Activated CD8-positive, alpha-beta memory T cell treated with anti-CD3 and anti-CD28 coated beads, Interleukin-2, amount 50 U/mL, for 24 hours (primary cell): Measurements from ENCODE around the gene PDXDC1.
A peak's percentile ranks its signal among the peaks of the same experiment; 100 is the strongest.
"Not testable (repeated sequence)": the region's sequence is repeated elsewhere in the genome, so short reads cannot be mapped to it uniquely, and the experiment has no call there.

Experiments
- DNase-seq: peaks from one replicate; pipeline ENCODE4 v3.0.0-alpha.2; 2020; ENCODE audit errors: extremely low read depth

PDXDC1 gene

DNA sequence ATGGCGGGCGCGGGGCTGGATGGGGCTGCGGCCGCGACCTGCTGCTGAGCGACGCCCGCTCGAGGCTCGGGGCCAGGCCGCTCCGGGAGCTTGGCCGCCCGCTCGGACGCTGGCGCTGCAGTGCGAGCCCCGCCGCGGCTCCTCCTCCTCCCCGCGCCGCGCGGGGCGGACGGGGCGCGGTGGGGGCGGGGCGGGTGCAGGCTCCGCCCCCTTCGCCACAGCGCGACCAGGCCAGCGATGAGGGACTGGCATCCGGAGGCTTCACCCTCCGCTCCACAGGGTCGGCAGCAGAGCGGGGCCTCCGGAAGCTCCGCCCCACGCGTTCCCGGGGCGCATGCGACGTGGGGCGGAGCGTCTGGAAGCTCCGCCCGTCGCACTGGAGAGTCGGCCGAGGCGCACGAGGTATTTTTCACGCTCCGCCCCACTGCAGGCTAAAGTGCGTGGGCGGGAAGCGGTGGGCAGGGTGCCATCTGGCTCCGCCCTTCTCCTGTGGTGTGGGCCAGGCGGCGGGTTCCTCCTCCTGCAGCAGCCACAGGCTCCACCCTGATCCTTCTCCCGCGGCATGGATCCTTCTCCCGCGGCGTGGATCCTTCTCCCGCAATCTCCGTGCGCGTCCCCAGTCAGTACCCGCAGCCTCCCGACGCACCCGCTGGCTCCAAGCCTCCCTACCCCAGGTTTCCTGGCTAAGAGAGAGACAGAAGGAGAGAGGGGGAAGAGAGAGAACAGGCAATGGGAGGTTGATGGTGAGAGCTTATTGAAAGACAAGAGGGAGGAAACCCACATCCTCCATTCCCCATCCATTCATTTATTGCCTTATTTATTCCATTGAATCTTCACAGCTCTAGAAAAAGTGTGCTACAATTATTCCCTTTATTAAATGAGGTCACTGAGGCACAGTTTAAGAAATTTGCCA, 180.1 kb downstream of the PDXDC1 start:
- DNase-seq: peak; percentile 58

DNA sequence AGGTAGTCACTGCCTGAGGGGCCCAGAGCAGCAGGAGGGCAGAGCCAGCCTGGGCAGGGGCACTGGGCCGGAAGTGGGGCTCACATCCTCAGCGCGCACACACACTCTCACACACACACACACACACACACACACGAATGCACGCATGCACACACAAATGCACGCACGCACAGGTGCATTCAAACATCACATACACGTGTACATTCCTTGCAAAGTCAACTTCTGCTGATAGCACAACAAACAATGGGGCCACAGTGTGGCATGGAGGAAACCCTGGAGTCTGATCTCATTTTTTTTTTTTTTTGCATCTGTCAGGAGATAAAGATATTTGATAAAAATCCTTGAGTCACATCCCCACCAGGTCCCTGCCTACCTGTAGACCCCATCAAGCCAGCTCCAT, 182.8 kb downstream of the PDXDC1 start:
- not testable (repeated sequence) for DNase-seq

DNA sequence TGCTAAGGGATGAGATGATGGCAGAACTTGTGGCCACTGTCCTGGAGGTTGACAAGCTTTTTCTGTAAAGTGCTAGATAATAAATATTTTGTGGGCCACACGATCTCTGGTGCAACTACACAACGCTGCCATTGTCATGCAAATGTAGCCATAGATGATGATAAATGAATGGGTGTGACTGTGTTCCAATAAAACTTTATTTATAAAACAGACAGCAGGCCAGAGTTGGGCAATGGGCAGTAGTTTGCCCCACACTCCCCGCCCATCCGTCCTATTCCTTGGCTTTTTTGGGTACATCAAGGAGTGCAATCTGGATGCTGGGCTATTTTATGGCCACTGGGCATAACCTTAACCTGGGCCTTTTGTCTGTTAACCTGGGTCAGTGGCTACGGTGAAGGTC, 184.8 kb downstream of the PDXDC1 start:
- not testable (repeated sequence) for DNase-seq

DNA sequence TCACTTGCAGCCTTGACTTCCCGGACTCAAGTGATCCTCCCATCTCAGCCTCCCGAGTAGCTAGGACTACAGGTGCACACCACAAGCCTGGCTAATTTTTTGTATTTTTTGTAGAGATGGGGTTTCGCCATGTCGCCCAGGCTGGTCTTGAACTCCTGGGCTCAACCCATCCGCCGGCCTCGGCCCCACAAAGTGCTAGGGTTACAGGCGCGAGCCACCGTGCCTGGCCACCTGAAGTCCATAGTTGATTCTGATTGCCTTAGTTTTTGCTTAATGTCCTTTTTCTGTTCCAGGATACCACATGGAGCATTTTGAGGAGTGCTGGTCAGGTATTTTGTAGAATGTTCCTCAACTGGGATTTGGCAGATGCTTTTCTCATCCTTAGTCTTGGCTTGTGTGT, 185.7 kb downstream of the PDXDC1 start:
- DNase-seq: not testable (repeated sequence)

GRCh38 chr16:15163055-15163454, 188.2 kb downstream of the PDXDC1 start:
- DNase-seq: not testable (repeated sequence)

DNA sequence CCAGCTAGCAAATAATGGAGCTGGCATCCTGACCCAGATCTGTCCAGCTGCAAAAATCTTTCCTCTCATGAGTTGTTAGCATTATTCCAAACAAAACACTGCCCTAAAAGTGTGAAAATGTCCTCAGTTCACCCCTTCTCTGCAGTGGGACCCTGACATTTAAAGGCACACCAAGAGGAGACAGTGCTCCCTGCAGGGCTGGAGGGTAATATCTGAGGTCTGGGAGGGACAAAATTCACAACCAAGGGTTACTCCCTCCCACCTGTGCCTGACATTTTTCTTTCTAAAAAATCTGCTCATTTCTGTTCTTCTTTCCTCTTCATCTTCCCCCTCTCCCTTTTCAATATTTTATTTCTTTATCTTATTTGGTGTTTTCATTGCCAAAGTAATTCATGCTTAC, 191.4 kb downstream of the PDXDC1 start:
- DNase-seq: not testable (repeated sequence)

DNA sequence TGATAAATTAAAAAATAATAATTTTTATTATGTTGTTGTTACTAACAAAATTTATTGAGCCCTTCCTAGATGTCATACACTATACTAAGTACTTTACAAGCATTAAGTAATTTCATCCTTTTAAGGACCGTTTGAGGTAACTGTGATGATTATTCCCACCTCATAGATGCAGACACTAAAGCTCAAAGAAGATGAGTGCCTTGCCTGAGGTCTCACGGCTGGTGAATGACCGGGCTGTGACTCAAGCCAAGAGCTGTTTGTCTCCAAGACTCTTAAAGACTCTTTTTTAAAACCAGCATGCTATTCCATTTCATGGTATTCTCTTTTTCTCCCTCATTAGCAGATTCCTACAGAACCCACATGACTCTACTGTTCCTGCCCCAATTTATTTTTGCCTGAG, 193.5 kb downstream of the PDXDC1 start:
- not testable (repeated sequence) for DNase-seq

DNA sequence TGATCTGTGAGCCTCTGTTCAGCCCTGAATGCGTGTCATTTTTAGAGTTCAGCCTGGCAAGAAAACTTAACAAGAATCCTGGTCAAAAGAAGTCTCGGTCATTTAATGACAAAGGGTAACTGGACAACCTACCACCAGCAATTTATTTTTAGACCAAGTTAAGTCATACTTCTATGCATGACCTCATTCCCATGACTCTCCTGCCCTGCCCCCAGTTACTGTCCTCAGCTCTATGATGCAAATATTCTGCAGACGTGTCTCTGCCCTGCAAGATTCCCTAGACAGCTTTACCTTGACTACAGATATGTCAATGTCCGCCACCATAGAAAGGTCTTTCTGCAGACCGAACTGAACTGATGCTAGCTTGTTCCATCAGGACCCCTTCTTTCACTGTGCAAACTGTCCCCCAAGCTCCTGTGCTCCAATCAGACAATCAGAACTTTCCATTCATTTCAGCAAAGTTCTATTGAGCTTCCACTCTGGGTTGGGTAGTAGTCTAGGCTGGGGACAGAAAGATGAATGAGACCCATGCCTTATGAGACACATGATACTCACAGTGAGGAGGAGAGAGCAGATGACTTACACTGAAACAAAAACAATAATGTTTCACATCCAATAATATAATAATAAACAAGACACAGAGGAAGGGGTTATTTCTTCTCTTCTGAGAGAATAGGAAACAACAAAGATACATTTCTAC, 194.3 kb downstream of the PDXDC1 start:
- not testable (repeated sequence) for DNase-seq

GRCh38 chr16:15179909-15180308, 205.1 kb downstream of the PDXDC1 start:
- DNase-seq: not testable (repeated sequence)

DNA sequence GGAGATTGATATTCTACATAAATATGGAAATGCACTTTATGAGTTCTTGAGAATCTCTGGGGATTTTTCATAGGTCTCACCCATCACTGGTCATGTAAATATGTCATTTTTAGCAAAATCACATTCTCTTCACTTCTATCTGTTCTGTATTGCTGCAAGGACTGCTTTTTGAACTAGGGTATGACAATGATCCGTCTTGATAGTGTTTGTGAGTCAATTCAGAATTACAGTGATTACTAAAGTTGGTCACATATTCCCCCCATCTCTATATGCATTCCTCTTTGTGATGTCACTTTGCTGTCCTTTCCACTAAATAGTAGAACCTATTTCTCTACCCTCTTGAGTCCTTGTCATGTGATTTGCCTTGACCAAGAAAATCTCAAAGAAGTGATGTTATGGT, 206.1 kb downstream of the PDXDC1 start:
- DNase-seq: not testable (repeated sequence)

DNA sequence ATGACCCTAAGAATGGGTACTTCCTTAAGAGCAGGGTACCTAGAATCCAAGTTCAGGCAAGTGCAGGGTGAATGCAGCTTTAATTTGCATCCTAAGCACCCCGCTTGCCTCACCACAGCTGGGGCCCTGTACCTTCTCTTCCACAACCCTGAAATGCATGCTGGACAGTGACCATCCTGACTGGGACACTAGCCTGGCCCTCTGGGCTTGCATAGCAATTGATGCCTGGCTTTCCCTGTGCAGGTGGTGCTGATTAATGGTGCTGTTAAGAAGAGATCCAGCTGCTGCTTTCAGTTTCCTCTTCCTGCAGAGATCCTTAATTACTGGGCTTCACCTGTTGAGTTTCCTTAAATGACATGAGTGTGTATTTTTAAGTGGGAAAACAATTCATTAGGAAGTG, 209.2 kb downstream of the PDXDC1 start:
- not testable (repeated sequence) for DNase-seq
